Lung (tissue), 12 donors: ENCODE measurements around the gene HMGXB3. TPM values are rescaled to one million over a fixed set of nuclear protein-coding genes. Genes with fewer than 3 reads are reported as not detected.

Source experiments
- ATAC-seq: fragments of 200-7000 bp; cut with Tn5 transposase; one replicate; pipeline ENCODE4 v1.9.1; 2020; ENCODE audit warnings: moderate number of reproducible peaks; ENCODE audit not compliant: insufficient read depth, low FRiP score
- DNase-seq, 3 donors: peaks; one replicate each; pipeline ENCODE4 v3.0.0-alpha.2; 2013 to 2017
- H3K27ac ChIP-seq, 2 donors: one replicate each; pipeline ENCODE4 v1.5.1; 2013; ENCODE audit warnings: mild to moderate bottlenecking in 2 of 2, moderate library complexity in 2 of 2, control low read depth in 1 of 2, inconsistent platforms in 1 of 2, low read depth in 1 of 2, low read length in 1 of 2
- H3K27me3 ChIP-seq, 3 donors: one replicate each; pipeline ENCODE4 v1.5.1; 2013; ENCODE audit warnings: low read length in 2 of 3; ENCODE audit not compliant: control insufficient read depth in 3 of 3, insufficient read depth in 3 of 3
- H3K36me3 ChIP-seq, 4 donors: one replicate each; pipeline ENCODE4 v1.5.1; 2013; ENCODE audit warnings: low read length in 4 of 4, mild to moderate bottlenecking in 1 of 4, moderate library complexity in 1 of 4; ENCODE audit not compliant: control insufficient read depth in 4 of 4, insufficient read depth in 4 of 4
- H3K4me1 ChIP-seq, 5 donors: one replicate each; pipeline ENCODE4 v1.5.1; 2013; ENCODE audit warnings: low read length in 5 of 5, mild to moderate bottlenecking in 2 of 5, moderate library complexity in 1 of 5; ENCODE audit not compliant: control insufficient read depth in 5 of 5, insufficient read depth in 5 of 5
- H3K4me3 ChIP-seq: one replicate; pipeline ENCODE4 v1.5.1; 2013; ENCODE audit warnings: mild to moderate bottlenecking, control low read depth, moderate library complexity
- H3K9ac ChIP-seq, 2 donors: one replicate each; pipeline ENCODE4 v1.5.1; 2013; ENCODE audit warnings: low read length in 2 of 2, control low read depth in 1 of 2; ENCODE audit not compliant: insufficient read depth in 1 of 2
- H3K9me3 ChIP-seq, 4 donors: one replicate each; pipeline ENCODE4 v1.5.1; 2013; ENCODE audit warnings: low read length in 3 of 4, mild to moderate bottlenecking in 1 of 4, moderate library complexity in 1 of 4; ENCODE audit not compliant: control insufficient read depth in 4 of 4, insufficient read depth in 3 of 4
- WGBS, 2 donors: extraction: QIAGEN DNeasy Blood & Tissue Kit; methylation state at CpG; one replicate each; pipeline ENCODE4 v1.1.7; 2013; 5-methylcytosine and 5-hydroxymethylcytosine counted together
- polyA plus RNA-seq, 2 donors: library from polyadenylated mRNA; stranded (reverse); fragments of 200-250 nt; gene quantifications; one replicate each; pipeline ENCODE4 v1.2.1, GENCODE V29; 2013
- total RNA-seq, 2 donors: library from RNA; depleted of rRNA in 1 of 2; stranded (reverse); fragments of >200 nt in 1 of 2; gene quantifications; one replicate each; pipeline ENCODE4 v1.2.1, GENCODE V29; 2014 to 2021
- TF ChIP-seq, protein P1 (sequence below): IDR thresholded peaks from 2 replicates; pipeline ENCODE4 v1.5.1; 2012; ENCODE audit warnings: mild to moderate bottlenecking; ENCODE audit errors: control extremely low read depth, extremely low read depth
- donor health status: control.
- donor health status: control.
- donor health status: Bipolar disorder and iron deficiency.
- donor health status: healthy.
- donor health status: DM: yes; HTN: yes; CAD: no.

The HMGXB3 gene
- total and polyA plus RNA-seq, 4 donors: 22.3 to 42.3 (median 30.8) TPM

DNA sequence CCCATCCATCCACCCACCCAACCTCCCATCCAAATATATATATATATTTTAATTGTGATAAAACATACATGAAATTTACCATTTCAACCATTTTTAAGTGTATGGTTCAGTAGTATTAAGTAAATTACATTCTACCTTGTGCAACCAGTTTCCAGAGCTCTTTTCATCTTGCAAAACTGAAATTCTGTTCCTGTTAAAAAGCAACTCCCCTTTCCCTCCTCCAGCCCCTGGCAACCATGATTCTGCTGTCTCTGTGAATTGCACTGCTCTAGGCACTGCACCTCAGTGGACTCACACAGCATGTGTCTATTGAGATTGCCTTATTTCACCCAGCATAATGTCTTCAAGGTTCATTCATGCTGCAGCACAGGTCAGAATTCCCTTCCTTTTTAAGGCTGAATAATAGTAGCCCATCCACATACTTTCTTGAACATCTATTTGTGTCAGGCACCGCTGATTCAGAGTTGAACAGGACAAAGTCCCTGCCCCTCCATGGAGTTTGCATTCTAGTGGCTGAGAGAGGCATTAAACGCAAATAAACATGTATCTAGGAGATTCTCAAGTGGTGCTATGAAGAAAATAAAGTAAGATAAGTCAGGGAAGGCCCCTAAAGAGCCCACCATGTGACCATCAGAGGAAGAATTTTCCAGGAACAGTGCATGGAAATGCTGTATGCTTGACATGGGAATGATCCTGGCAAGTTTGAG, 61.8 kb downstream of the HMGXB3 start:
- WGBS, 2 donors: 67 to 87% methylated on average over 2 of the region's 2 CpGs
- H3K4me1 ChIP-seq: peaks cover 0 to 3% (median 0%) of the 10 kb centered on the region in 5 donors

DNA sequence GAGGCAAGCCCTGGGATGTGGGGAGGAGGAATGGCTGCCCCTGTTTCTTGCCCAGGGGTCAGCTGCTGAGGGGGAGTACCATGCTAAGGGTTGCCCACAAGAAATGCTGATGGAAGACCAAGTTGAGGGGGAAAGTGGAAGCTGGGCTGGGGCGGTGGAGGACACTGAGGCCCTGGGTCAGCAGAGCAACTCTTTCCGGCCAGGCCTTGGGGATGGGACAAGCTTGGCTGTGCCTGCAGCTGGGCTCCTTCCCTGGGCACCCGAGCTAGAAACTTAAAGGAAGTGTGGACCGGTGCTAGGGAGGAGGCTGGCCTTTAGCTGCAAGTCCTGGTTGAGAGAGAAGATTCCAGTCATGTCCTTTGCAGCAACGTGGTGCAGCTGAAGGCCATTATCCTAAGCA, 63.1 kb downstream of the HMGXB3 start:
- Histone ChIP-seq H3K27ac (no peak overlapping the region), H3K27me3 (peaks cover 0 to 2% (median 0%) of the 10 kb centered on the region in 3 donors), H3K36me3 (no peaks in the 10 kb centered on the region), H3K9ac (no peak overlapping the region), H3K4me3 (no peak overlapping the region), H3K9me3 (no peaks in the 10 kb centered on the region), H3K4me1 (peaks cover 0 to 3% (median 0%) of the 10 kb centered on the region in 5 donors)
- no peak for ATAC-seq
- TF ChIP-seq, protein P1, sequence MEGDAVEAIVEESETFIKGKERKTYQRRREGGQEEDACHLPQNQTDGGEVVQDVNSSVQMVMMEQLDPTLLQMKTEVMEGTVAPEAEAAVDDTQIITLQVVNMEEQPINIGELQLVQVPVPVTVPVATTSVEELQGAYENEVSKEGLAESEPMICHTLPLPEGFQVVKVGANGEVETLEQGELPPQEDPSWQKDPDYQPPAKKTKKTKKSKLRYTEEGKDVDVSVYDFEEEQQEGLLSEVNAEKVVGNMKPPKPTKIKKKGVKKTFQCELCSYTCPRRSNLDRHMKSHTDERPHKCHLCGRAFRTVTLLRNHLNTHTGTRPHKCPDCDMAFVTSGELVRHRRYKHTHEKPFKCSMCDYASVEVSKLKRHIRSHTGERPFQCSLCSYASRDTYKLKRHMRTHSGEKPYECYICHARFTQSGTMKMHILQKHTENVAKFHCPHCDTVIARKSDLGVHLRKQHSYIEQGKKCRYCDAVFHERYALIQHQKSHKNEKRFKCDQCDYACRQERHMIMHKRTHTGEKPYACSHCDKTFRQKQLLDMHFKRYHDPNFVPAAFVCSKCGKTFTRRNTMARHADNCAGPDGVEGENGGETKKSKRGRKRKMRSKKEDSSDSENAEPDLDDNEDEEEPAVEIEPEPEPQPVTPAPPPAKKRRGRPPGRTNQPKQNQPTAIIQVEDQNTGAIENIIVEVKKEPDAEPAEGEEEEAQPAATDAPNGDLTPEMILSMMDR: no peak
- DNase-seq: no peak
- WGBS, 2 donors: 75 to 77% methylated on average over 5 of the region's 5 CpGs

More for the DNA sequence above, 61.8 kb downstream of the HMGXB3 start:
- peaks cover 0 to 2% (median 0%) of the 10 kb centered on the region in 3 donors for H3K27me3 ChIP-seq
- no peak for DNase-seq
- H3K4me3 ChIP-seq: no peak overlapping the region
- H3K27ac ChIP-seq: no peak overlapping the region
- H3K9me3 ChIP-seq: no peaks in the 10 kb centered on the region
- TF ChIP-seq, protein P1: no peak
- no peaks in the 10 kb centered on the region for H3K36me3 ChIP-seq
- ATAC-seq: no peak
- H3K9ac ChIP-seq: no peak overlapping the region

DNA sequence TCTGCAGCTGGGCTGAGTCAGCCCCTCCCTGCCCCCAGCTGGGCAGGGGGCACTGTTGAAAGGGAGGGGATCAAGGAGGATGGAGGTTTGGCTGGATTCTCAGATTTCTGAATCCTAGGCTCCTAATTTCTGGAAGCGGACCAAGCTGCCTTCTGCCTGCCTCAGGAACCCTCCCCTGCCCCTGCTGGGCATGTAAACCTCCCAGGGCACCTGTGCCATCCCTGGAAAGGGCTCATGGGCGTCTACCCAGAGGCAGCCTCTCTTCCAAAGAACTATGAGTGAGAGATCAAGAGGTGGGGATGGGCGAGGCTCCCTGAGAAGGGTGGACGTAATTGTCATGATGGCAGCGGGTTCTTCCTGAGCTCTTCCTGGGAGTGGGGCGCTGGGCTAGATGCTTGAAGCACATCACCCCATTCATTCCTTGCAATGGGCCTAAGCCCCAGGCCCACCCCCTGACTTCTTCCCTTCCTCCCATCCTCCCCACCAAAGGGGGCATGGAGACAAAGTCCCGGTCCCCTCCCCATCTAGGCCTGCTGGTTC, 64.2 kb downstream of the HMGXB3 start:
- no peaks in the 10 kb centered on the region for H3K9me3 ChIP-seq
- H3K4me3 ChIP-seq: no peak overlapping the region
- ATAC-seq (no peak), DNase-seq (no peak)
- no peak overlapping the region for H3K27ac ChIP-seq
- H3K9ac ChIP-seq: no peak overlapping the region
- peaks cover 0 to 7% (median 0%) of the 10 kb centered on the region in 5 donors for H3K4me1 ChIP-seq
- peaks cover 0 to under 1% (median 0%) of the 10 kb centered on the region in 4 donors for H3K36me3 ChIP-seq
- TF ChIP-seq, protein P1: no peak
- WGBS, 2 donors: 79 to 80% methylated on average over 7 of the region's 7 CpGs
- H3K27me3 ChIP-seq: peaks cover 0 to 2% (median 0%) of the 10 kb centered on the region in 3 donors
